COLO829 (cell line): Measurements from ENCODE around the gene PRRC2B.

Source experiments
- DNase-seq: peaks from one replicate; pipeline ENCODE4 v3.0.0; 2012; ENCODE audit warnings: low spot score

PRRC2B gene

DNA sequence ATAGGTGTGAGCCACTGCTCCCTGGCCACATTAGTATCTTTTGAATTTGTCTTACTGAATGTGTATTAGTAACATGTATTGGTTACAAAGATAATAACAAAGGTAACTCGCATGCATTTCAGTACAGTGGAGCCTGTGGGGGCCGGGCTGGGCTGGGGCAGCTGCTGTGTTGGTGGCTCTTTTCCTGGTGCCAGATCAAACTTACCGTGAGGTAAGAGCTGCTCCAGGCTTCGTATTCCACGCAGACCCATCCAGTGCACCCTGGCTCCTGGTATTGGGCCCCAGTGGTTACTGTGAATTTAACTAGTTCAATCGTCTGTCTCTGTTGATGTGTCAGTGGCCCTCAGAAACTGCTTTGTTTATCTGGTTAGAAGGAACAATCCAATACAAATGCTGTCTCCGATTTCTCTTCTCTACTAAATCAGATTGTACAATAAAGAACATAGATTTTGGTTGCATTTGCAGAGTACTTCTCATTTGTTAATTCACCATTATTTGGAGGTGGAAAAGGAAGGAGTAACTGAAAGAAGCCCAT, 15.6 kb downstream of the PRRC2B start:
- no peak for DNase-seq

DNA sequence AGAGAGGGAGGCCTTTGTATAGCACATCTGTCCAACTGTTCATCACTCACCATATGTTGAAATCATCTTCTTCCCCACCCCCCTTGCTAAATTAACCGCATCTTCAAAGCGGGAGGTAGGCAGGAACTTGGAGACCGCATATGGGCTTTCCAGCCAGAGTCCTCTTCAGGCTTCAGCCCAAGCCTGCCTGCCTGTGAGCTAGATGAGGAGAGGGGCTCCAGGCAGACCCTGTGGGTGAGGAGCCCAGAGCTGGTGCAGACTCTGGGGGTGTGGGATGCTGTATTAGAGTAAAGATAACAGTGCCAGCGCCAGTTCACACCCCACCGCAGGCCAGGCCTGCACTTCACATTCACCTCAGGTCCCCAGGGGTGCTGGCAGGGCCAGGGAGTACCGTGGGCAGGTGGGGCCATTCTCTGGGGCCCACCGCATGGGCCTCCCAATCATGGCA, 16.2 kb downstream of the PRRC2B start:
- DNase-seq = no peak

DNA sequence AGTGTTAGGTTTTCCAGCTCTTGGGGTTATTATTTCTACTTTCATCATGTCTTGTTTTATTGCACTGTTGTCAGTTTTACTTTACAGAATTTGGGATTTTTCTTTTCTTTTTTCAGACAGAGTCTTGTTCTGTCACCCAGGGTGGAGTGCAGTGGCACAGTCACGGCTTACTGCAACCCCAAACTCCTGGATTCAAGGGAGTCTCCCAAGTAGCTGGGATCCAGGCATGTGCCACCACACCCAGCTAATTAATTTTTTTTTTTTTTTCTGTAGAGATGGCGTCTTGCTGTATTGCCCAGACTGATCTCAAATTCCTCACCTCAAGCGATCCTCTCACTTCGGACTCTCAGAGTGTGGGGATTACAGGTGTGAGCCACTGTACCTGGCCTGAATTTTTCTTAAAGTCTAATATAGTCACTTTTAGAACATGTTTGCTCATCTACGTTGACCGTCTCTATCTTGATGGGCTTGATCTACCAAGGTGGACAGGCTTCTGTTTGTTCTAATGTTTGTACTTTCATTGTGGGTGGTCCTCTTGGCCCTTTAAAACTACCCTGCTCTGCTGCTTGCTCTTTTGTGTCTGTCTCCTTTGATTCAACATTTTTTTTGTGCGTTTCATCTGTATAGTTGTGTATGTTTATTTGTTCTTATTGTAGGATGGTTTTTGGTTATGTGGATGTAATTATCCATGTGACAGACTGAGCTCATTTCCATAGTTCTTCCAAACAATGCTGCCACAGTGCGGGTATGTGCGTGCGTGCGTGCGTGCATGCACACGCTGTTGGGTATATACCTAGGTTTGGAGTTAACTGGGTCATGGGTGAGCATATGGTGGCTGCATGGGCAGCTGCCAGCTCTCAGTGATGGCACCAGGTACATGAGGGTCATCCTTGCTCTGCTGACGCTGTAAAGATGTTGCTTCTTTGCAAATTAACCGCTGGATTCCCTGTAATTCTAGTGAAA, 18.1 kb downstream of the PRRC2B start:
- DNase-seq = no peak

DNA sequence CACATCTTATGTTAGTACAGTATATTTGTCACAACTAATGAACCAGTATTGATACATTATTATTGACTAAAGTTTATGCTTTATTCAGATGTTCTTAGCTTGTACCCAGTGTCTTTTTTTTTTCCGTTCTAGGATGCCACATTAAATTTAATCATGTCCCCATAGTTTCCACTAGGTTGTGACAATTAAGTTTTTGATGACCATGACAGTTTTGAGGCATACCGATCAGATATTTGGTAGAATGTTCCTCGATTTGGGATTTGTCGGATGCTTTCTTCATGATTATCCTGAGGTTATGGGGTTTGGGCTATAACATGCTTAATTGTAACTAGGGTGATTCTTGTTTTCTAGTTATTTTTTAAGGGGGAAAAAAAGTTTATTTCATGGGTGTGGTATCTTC, 22.6 kb downstream of the PRRC2B start:
- DNase-seq = no peak

DNA sequence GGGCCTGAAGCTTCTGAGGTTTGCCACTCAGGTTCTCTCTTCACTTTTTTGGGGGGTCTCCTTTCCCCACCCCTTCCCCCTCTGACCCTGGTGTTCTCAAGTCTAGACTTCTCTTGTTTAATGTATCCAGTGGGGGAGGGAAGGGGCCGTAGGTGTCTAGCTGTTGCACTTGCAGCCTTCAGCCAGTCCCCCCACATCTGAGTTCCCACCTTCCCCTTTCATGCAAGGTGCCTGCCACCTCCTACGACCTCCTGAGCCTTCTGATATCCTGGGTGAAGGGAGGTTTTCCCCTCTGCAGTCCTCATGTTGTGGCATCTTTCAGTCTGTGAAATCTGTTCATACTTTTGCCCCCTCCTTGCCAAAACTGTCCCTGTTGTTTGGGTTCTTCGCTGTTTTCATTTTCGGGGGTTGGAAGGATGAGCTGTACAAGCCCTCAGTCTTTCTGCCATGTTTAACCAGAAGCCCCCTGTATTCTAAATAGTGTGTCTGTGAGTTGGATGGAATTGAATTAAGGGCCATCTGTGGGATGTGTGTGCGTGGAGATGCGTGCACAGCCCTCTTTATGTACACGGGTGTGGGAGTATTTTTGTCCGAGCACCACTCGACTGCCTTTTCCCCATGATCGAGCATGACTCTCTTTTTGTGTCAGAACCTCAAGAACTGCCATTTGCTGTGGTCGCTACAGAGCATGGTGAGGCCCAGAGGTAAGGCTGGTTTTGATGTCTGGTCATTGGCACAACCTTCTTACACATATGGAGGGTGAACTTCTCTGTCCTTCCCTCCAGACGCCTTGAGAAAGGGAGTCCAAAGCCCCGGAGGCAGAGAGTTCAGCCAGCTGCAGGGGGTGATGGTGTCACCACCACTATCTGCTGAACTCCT, 23.6 kb downstream of the PRRC2B start:
- DNase-seq = no peak

DNA sequence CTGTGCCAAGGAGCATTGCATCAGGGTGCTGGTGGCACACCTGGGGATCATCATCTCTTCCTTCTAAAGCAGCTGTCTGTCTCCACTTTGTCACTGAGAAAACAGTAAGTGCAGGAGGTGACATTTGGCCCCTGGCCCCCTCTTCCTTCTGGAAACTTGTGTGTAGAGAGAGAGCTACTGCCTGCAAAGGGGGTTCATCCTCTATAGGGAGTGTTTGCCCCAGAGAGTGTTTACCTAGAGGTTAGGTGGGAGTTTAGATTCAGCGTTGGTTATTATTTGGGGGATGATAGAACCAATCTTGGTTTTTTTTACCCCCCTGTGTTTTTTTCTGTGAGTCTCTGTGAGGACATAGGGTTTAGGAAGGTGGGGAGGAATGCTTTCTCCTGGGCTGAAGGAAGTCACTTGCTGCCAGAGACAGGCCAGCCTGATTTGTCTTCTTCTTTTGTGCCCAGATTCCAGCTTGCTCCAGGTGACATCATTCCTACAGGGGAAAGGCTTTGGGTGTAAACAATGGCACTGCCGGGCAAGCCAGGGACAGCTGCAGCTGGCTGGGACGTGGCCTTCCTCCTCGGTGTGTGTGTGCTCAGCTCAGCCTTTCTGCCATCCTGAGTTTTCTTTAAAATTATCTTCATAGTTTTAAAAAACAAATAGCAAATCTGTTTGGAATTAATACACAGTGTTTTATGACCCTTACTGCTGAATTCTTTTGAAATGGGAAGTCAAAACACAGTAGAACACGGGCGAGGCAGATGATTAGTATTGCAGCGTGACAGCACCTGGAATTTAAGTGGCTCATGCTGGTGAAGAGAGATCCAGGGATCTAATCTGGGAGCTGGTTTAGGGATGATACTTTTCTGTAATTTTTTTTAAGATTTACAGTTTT, 24.5 kb downstream of the PRRC2B start:
- DNase-seq = no peak

DNA sequence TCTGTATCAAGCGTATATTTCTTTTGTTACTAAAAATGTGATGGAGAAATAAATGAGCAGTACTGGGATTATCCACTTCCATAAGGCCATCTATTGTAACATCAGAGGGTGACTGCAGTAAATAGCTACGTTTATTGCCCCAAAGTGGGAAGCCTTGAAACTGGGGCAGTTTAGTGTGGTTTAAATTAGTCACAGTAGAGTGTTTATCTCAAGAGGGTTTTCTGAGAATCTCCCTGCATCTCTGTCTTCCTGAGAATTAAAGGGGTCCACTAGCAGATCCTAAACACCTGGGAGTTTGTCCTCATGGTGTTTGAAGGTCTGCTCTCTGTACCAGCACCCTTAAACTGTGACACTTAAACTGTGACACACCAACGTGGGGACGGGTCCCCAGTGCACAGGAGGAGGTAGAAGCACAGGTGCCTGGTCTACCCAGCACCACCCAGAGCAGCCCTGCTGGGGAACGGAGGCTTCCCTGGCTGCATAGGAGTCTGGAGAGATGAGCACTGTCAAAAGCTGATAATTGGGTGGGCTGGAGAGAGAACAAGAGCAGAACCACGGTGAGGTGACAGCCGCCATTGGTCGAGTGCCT, 25.2 kb downstream of the PRRC2B start:
- no peak for DNase-seq

DNA sequence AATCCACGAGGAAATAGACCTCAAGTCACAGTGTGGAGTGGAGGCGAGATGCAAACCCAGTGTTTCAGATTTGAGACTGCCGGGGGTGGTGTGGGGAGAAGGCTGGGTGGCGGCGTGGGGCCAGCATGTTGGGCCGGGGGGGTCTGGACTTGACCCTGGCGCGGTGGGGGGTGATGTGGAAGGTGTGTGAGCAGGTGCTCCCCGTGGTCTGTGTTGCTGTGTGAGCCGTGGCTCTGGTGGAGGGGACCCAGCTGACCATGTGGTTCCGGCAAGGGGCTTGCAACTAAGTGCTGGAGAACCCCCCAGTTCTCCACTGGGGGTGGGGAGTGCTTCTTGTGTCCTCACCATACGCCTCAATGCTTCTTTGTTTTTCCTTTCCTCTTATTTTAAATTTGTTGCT, 25.8 kb downstream of the PRRC2B start:
- DNase-seq = no peak

DNA sequence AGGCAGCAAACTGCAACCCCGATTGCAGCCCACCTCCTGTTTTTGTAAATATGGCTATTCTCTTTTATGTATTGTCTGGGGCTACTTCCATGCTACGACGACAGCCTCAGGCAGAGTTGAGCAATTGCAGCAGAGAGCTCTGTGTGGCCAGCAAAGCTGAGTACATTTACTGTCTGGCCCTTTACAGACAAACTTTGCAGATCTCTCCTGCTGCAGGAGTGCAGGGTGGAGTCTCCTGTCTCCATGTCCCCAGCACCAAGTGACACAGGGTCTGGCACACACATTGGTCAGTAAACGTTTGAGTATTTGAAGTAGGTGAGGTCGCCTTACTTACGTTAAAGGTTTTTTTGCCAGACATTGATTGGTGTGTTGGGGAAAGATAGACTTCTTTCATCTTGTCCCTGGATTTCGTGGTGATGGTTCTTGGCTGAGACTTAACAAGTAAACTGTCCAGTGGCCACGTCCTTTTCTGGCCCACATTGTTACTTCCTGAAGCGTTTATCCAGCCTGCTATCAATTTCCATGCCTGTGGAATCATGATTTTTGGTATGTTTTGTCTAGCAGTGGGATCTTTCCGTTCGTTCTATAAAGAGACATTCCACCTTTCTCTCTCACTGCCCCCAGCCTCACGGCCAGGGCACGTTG, 27.2 kb downstream of the PRRC2B start:
- DNase-seq = no peak

DNA sequence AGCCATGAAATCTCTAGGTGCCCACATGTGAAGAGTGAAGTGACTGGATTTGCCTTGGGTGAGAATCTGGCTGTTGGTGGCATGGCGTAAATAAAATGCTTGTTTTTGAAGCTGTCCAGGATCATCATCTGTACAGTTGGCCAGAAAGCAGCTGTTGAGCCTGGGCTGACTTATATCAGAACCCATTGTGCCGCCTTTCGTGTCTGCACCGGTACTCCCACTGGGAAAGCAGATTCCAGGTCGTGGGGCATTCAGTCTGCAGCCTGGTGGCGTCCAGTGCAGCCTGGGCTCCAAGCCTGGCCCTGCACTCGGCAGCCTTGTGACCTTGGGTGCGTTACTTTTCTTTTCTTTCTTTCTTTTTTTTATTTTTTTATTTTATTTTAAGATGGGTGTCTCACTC, 27.8 kb downstream of the PRRC2B start:
- no peak for DNase-seq

DNA sequence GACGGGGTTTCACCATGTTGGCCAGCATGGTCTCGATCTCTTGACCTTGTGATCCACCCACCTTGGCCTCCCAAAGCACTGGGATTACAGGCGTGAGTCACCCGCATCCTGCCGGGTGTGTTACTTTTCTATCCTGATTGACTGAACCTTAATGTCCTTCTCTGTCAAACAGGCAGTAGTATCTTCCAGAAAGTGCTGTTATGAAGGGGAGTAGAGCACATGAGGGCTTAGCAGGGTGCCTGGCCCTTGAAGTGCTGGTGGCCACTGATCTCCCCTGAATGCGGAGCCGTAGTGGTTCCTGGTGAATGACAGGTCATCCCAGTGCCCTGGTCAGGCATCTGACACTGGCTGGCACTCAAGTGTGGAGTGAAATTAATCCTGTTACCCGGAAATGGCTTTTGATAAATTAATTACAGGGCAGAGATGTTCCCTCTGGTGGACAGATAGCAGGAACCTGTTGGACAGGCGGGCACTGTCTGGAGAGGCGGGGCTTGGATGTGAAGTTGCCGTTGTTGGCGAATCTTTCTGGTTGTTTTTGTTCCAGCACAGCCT, 28.4 kb downstream of the PRRC2B start:
- DNase-seq = no peak

DNA sequence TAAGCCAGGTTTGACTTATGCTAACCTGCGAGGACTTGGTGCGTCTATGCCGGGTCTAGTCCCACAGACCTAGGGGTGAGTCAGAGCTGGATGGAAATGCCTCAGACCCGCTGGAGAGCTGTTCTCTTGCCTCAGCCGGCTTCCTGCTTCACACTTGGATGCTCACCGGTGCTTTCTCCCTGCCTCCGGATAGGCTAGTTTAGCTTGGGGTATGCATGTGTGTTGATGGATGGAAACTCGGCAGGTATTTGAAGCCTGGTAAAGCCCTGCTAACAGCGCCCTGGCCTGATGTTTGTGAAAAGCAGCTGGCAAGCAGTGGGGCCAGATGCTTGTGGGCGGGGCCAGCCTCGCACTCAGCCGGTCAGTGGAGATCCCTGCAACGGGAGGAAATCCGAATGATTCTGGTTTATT, 29.3 kb downstream of the PRRC2B start:
- no peak for DNase-seq

DNA sequence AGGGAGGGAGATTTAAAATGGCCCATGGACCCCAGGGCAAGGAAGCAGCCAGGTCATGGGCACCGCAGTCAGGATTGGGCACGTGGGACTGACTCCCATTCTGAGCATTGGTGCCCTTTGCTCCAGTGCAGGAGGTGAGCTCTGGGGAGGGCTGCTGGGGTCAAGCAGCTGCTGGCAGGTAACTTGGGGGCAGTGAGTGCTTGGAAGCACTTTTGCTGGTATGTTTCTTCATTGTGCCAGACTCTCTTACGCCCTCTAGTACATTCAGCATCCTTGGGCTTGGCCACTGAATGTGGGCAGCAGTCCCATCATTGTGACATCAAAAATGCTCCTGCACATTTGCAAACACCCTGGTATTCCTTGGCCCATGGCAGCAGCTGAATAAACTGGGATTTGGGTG, 32.7 kb downstream of the PRRC2B start:
- no peak for DNase-seq

DNA sequence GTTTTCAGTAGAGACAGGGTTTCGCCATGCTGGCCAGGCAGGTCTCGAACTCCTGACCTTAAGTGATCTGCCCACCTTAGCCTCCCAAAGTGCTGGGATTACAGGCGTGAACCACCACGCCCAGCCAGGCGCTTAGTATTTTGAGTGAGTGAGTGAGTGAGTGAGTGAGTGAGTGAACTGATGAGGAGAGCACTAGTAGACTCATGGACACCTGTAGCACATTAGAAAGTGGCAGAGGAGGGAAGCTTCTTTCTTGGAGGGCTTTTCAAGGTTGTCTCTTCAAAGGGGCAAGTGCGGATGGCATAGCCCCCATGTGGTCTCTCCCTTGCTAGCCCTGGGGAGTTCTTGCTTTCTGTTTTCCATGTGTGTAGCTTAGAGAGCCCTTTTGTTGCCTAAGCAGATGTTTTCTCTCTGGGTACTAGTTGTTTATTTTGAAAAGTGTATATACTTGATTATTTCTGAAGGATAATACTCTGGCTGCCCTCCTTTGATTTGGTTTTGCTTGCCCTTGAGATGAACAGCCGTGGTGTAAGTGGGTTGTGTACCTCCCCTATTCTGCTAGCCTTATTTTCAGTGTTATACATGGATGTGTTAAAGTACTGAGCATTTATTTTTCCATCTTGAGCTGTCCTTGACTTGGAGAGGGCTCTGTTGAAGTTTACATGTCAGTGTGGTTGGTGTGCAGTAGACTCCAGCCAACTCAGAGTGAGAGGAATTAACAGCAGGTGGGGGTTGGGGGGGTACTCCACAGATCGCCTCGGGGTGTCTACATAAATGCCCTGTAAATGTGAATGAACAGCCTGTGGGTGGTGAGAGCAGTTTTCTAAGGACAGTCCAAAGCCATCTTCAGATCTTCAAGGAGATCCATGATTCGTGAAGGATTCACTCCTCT, 35.5 kb downstream of the PRRC2B start:
- DNase-seq = no peak

DNA sequence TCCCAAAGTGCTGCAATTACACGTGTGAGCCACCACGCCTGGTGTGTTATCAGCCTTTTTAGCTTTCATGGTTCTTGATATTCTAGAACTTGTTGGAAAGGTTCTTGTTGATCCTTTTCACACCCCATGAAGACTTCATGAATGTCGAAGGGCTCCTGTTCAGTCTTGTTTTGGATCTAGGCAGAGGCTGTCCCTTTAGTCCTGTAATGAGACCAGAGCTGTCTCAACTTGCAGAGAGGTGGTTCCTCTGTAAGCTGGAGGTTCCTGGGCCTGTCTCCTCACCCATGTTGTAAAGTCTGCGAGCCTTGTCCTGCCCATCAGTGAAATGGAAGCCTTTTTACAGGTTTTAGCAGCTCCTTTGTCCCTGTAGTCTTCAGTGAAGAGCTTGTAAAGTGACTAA, 38.2 kb downstream of the PRRC2B start:
- DNase-seq = no peak

DNA sequence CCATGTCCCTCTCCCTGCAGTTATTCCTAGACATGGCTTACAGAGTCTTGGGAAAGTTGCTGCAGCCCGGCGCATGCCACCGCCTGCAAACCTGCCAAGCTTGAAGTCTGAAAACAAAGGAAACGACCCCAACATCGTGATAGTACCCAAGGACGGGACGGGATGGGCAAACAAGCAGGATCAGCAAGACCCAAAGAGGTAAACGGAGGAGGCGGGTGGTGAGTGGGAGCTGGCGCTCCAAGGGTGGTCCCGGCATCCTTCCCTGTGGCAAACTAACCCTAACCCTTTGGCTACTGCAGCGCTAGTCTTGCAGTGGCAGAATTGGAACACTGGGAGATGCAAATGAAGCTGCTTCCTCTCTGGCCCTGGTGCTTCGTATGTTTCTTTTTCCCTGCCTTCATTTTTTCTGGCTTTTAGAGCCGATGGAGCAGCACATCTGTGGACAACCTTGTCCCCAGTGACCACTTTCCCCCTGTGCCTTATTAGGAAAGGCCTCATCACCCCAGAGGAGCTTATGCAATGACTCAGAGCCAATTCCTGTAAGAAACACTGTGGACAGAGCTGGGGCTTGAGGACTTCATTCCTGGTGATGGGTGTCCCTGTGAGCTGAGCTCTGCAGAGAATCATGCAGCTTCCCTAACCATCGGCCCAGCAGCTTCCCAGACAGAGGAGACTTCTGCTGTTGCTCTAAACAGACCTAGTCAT, 38.9 kb downstream of the PRRC2B start:
- DNase-seq = no peak

DNA sequence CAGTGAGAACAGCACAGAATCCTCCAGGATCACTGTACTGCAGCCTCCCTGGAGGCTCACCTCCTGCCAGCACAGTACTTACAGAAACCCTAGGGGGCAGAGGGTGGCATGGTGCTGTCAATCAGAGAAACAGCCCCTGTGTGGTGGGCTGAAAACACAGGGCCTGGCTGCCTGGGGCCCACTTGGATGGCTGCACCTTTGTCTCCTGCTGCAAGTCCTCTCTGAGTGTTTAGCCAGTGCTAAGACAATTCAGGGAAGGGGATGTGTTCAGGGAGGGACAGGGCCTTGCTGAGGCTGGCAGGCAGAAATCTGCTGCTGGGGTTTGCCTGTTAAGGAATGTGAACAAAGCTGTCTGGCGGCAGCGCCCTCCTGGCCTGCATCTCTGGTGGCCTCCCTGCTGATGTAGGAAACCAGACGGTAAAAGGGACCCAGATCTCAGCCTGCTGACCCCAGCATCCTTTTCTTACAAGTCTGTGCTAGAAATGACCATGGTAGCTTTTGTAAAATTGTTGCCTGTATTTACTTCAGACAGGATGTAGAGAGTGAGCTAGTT, 39.5 kb downstream of the PRRC2B start:
- no peak for DNase-seq

DNA sequence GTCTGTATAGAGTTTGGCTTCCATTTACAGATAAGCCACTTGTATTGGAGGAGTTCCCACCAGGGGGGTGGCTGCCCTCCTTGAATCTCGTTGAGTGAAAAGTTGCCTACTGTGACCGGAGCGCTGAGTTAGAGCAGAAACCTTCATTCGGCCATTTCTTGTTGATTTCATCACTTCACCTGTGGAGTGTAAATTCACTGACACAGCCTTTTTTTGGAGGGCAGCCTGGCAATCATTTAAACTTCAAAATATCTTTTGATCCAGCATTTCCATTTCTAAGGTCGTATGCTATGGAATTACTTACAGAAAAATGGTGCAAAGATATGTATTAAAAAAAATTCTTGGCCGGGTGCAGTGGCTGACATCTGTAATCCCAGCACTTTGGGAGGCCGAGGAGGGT, 40.8 kb downstream of the PRRC2B start:
- DNase-seq = no peak
